GM12864 (cell line): ENCODE data around the gene TINCR.

Experiments
- DNase-seq: peaks from one replicate; pipeline ENCODE4 v3.0.0-alpha.2; 2011; ENCODE audit warnings: low read depth
- H3K4me3 ChIP-seq: 2 replicates; pipeline ENCODE4 v1.5.1; 2011; ENCODE audit warnings: mild to moderate bottlenecking, low read depth, low read length, control low read depth
- TF ChIP-seq, protein P1 (sequence below): IDR thresholded peaks from 2 replicates; pipeline ENCODE4 v1.5.1; 2011; ENCODE audit warnings: low read depth, mild to moderate bottlenecking, moderate library complexity, low read length, control low read depth, inconsistent platforms; ENCODE audit errors: missing control alignments

TINCR gene

GRCh38 chr19:5579697-5580096 is 11.9 kb upstream of the TINCR start:
- TF ChIP-seq, protein P1, sequence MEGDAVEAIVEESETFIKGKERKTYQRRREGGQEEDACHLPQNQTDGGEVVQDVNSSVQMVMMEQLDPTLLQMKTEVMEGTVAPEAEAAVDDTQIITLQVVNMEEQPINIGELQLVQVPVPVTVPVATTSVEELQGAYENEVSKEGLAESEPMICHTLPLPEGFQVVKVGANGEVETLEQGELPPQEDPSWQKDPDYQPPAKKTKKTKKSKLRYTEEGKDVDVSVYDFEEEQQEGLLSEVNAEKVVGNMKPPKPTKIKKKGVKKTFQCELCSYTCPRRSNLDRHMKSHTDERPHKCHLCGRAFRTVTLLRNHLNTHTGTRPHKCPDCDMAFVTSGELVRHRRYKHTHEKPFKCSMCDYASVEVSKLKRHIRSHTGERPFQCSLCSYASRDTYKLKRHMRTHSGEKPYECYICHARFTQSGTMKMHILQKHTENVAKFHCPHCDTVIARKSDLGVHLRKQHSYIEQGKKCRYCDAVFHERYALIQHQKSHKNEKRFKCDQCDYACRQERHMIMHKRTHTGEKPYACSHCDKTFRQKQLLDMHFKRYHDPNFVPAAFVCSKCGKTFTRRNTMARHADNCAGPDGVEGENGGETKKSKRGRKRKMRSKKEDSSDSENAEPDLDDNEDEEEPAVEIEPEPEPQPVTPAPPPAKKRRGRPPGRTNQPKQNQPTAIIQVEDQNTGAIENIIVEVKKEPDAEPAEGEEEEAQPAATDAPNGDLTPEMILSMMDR: no peak
- DNase-seq: no peak
- no peak overlapping the region for H3K4me3 ChIP-seq

- TF ChIP-seq, protein P1: no peak
- no peak overlapping the region for H3K4me3 ChIP-seq
- DNase-seq: no peak
Measured at GRCh38 chr19:5579286-5579685, 11.5 kb upstream of the TINCR start.

DNA sequence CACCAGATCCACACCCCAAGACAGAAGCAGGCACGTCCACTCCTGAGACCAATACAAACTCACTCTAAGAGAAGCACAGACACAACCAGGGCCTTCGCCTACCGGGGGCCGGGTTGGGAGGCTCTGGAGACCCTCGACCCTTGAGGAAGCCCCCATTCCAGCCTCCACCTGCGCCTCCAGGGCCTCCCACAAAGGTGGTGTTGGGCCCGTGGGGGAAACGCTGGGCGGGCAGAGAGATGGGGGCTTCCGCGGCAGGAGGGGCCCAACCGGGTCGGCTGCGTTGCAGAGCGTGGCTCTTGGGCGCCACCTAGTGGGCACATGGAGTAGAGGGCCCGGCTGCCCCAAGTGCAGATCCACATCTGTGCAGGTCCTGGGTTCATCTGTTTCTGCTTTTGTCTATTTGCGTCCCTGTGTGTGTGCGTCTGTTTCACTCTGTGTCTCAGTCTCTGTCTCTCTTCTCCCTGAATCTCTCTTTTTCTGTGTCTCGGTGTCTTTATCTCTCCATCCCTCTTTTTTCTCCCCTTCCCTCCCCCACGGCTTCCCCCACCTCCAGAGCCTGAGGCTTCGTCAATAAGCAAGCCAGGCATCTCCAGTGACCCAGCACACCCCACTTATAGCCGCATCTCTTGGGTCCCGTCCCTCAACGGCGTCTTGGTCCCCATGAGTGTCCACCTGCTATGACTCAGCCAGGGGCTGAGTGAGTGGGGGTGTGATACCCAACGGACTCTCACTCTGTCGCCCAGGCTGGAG is 10.5 kb upstream of the TINCR start:
- no peak overlapping the region for H3K4me3 ChIP-seq
- TF ChIP-seq, protein P1: peak; percentile 99
- DNase-seq: no peak

GRCh38 chr19:5575590-5575989 is 7.8 kb upstream of the TINCR start:
- TF ChIP-seq, protein P1: no peak
- no peak for DNase-seq
- H3K4me3 ChIP-seq: no peak overlapping the region

DNA sequence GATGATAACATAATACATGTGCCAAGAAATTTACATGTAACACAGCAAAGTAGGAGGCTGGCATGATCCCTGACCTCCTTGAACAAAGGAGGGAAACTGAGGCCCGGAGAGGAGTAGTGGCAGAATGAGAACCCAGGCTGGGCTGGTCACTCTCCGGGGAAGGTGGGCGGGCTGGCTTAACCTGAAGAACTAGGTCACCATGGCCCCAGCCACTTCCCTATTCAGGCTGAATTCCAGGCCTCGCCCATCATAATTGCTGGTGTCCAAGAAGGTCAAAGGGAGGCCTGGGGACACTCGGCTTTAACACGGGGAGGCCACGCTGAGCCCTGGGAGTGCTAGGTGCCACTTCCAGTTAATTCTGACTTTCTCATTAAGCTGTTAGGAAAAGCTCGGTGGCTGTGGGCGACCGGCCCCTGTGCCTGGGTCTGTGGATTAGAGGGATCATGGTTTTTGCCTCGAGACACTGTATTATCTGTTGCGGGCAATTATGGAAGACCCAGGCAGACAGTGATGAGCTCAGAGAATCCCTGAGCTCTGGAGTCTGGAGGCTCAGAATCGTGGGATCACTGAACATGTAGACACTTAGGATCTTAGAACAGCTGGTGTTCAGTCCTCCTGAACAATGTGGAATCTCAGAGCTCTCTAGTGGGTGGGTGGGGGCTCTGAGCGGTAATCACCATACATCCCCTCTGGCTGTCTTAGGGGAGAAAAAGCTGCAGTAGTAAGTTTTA is 5.0 kb upstream of the TINCR start:
- TF ChIP-seq, protein P1: no peak
- no peak overlapping the region for H3K4me3 ChIP-seq
- DNase-seq: no peak

DNA sequence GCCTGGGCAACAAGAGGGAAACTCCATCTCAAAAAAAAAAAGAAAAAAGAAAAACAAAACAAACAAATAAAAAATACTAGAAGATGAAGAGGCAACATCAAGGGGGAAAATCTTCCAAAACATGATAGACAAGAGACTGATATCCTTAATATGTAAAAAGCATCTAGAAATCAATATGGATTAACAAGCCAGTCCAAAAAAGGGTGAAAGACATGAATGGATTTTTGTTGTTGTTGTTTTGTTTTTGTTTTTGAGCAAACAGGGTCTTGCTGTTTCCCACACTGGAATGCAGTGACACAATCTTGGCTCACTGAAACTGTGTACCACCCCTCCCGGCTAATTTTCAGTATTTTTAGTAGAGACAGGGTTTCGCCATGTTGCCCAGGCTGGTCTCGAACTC is 4.0 kb upstream of the TINCR start:
- TF ChIP-seq, protein P1: no peak
- no peak for DNase-seq
- no peak overlapping the region for H3K4me3 ChIP-seq

DNA sequence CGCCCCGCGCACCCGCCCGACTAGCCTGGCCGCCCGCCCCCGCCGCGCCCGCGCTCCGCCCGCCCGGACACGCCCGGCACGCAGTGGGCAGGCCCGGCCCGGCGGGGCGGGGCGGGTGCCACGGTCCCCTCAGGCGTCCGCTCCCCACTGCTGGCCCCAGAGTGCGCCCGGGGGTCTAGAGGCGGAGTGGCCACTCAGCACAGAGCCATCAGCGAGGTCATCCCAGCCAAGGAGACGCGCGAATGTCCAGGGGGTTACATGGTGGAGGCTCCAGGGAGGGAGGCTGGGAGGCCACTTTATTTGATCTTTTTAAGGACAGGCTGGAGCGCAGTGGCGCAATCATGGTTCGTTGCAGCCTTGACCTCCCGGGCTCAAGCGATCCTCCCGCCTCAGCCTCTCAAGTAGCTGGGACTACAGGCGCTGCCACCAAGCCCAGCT is 236 bp upstream of the TINCR start:
- TF ChIP-seq, protein P1: no peak
- no peak overlapping the region for H3K4me3 ChIP-seq
- DNase-seq: no peak
